Right atrium auricular region (tissue), 2 donors: ENCODE results near the gene MIAT. TPM values are rescaled to one million over a fixed set of nuclear protein-coding genes. Genes with fewer than 3 reads are reported as not detected.
"Not testable (repeated sequence)": the region's sequence is repeated elsewhere in the genome, so short reads cannot be mapped to it uniquely, and the experiment has no call there.

ENCODE experiments used
- DNase-seq: peaks from one replicate; pipeline ENCODE4 v3.0.0-alpha.2; 2019; ENCODE audit warnings: low spot score
- H3K27ac ChIP-seq, 2 donors: fragments of 200-600 bp; sonication (generic); 1 replicate in 1 of 2; 2 replicates in 1 of 2; pipeline ENCODE4 v1.5.1; 2016 to 2019
- H3K27me3 ChIP-seq, 2 donors: fragments of 200-600 bp; sonication (generic); one replicate each; pipeline versions ENCODE4 v1.5.1 to v1.6.0; 2017 to 2019
- H3K36me3 ChIP-seq: fragments of 200-600 bp; sonication (generic); one replicate; pipeline ENCODE4 v1.5.1; 2016
- H3K4me1 ChIP-seq, 2 donors: fragments of 200-600 bp; sonication (generic); one replicate each; pipeline versions ENCODE4 v1.5.1 to v1.6.0; 2017 to 2019
- H3K4me3 ChIP-seq, 2 donors: fragments of 200-600 bp; sonication (generic); 1 replicate in 1 of 2; 2 replicates in 1 of 2; pipeline ENCODE4 v1.5.1; 2017 to 2019; ENCODE audit warnings: mild to moderate bottlenecking in 1 of 2, moderate library complexity in 1 of 2
- H3K9me3 ChIP-seq, 2 donors: fragments of 200-600 bp; sonication (generic); one replicate each; pipeline ENCODE4 v1.5.1; 2019
- CTCF ChIP-seq, 2 donors: fragments of 200-600 bp; sonication (generic); IDR thresholded peaks; one replicate each; pipeline ENCODE4 v1.5.1; 2019; ENCODE audit warnings: antibody characterized with exemption in 2 of 2
- total RNA-seq, 2 donors: library from RNA; depleted of rRNA; stranded (reverse); fragments of >200 nt; gene quantifications; one replicate each; pipeline ENCODE4 v1.1.0, GENCODE V29; 2016

The MIAT gene
- total RNA-seq, 2 donors from 2014 or later: 0.19 to 2.0 TPM

GRCh38 chr22:26612652-26613051, 44.7 kb upstream of the MIAT start:
- no peak for TF ChIP-seq CTCF (IDR thresholded peaks at IDR 0.05)
- DNase-seq: no peak
- no peak overlapping the region for H3K4me3 ChIP-seq
- no peaks in the 10 kb centered on the region for H3K9me3 ChIP-seq
- H3K27me3 ChIP-seq: no peaks in the 10 kb centered on the region
- no peaks in the 10 kb centered on the region for H3K36me3 ChIP-seq
- H3K4me1 ChIP-seq: no peaks in the 10 kb centered on the region
- no peak overlapping the region for H3K27ac ChIP-seq

- not testable (repeated sequence) for H3K4me3 ChIP-seq, H3K9me3 ChIP-seq, H3K4me1 ChIP-seq, H3K36me3 ChIP-seq, DNase-seq, H3K27ac ChIP-seq, H3K27me3 ChIP-seq
Observed at GRCh38 chr22:26613753-26614152, 43.6 kb upstream of the MIAT start.

- no peak for DNase-seq
- Histone ChIP-seq H3K9me3 (no peaks in the 10 kb centered on the region), H3K27ac (no peak overlapping the region), H3K36me3 (no peaks in the 10 kb centered on the region), H3K4me3 (no peak overlapping the region), H3K27me3 (no peaks in the 10 kb centered on the region), H3K4me1 (peaks cover 0 to 8% of the 10 kb centered on the region in 2 donors)
- no peak for TF ChIP-seq CTCF (IDR thresholded peaks at IDR 0.05)
Observed at GRCh38 chr22:26614322-26614721, 43.1 kb upstream of the MIAT start.

- no peaks in the 10 kb centered on the region for H3K27me3 ChIP-seq
- H3K4me1 ChIP-seq: peaks cover 0 to 8% of the 10 kb centered on the region in 2 donors
- H3K4me3 ChIP-seq: no peak overlapping the region
- no peak for DNase-seq
- no peak overlapping the region for H3K27ac ChIP-seq
- no peaks in the 10 kb centered on the region for H3K36me3 ChIP-seq
- TF ChIP-seq CTCF (IDR thresholded peaks at IDR 0.05): no peak
- no peaks in the 10 kb centered on the region for H3K9me3 ChIP-seq
Observed at GRCh38 chr22:26615149-26615548, 42.2 kb upstream of the MIAT start.

GRCh38 chr22:26615830-26616435, 41.5 kb upstream of the MIAT start:
- no peaks in the 10 kb centered on the region for H3K27me3 ChIP-seq
- H3K4me3 ChIP-seq: no peak overlapping the region
- H3K27ac ChIP-seq: no peak overlapping the region
- peaks cover 0 to 8% of the 10 kb centered on the region in 2 donors for H3K4me1 ChIP-seq
- no peak for DNase-seq
- H3K9me3 ChIP-seq: no peaks in the 10 kb centered on the region
- H3K36me3 ChIP-seq: no peaks in the 10 kb centered on the region
- no peak for TF ChIP-seq CTCF (IDR thresholded peaks at IDR 0.05)

GRCh38 chr22:26616650-26617049, 40.7 kb upstream of the MIAT start:
- Histone ChIP-seq H3K4me3 (no peak overlapping the region), H3K9me3 (no peaks in the 10 kb centered on the region), H3K27ac (no peak overlapping the region), H3K36me3 (no peaks in the 10 kb centered on the region), H3K4me1 (peaks cover 0 to 8% of the 10 kb centered on the region in 2 donors), H3K27me3 (no peaks in the 10 kb centered on the region)
- TF ChIP-seq CTCF (IDR thresholded peaks at IDR 0.05): no peak
- no peak for DNase-seq
